B cell (primary cell): ENCODE results near the gene HCFC2.

Experiments
- EZH2 ChIP-seq: IDR thresholded peaks from 2 replicates; pipeline ENCODE4 v1.6.1; 2012; ENCODE audit warnings: borderline replicate concordance, low read depth, mild to moderate bottlenecking, moderate library complexity, low read length; ENCODE audit not compliant: insufficient read depth, poor library complexity, severe bottlenecking
- TF ChIP-seq, protein P1 (sequence below): fragments of 200-600 bp; IDR thresholded peaks from one replicate; pipeline ENCODE4 v1.8.0; 2022; ENCODE audit warnings: antibody characterized with exemption, mild to moderate bottlenecking

DNA sequence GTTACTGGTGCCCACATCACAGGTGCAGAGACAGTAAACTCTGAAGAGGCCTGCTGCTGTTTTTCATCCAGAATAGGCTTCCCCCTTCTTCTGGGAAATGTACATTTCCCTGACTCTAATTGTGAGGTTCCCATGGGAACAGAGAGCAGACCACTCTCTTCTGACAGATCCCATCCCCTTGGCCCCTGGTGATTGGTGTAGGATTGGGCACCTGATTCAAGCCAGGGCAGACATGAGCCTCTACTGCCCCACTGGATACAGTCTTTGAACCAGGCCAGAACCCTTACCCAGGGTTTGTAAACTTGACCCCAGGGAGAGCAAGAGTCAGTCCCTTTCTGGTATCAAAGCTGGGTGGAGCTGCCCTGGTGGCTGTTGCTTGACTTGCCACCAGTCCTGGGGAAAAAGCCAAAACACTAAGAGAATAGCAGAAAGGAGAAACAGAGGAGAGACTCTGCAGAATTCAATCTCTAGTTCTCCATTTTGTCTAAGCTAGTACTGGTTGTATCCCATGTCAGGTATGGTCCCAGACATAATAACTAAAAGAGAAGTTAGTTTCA is 88.4 kb downstream of the HCFC2 start:
- TF ChIP-seq, protein P1, sequence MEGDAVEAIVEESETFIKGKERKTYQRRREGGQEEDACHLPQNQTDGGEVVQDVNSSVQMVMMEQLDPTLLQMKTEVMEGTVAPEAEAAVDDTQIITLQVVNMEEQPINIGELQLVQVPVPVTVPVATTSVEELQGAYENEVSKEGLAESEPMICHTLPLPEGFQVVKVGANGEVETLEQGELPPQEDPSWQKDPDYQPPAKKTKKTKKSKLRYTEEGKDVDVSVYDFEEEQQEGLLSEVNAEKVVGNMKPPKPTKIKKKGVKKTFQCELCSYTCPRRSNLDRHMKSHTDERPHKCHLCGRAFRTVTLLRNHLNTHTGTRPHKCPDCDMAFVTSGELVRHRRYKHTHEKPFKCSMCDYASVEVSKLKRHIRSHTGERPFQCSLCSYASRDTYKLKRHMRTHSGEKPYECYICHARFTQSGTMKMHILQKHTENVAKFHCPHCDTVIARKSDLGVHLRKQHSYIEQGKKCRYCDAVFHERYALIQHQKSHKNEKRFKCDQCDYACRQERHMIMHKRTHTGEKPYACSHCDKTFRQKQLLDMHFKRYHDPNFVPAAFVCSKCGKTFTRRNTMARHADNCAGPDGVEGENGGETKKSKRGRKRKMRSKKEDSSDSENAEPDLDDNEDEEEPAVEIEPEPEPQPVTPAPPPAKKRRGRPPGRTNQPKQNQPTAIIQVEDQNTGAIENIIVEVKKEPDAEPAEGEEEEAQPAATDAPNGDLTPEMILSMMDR = no peak
- no peak for TF ChIP-seq EZH2
